AG04450 (cell line): ENCODE results near the gene DCXR. TPM values are rescaled to one million over a fixed set of nuclear protein-coding genes. Genes with fewer than 3 reads are reported as not detected.

Experiments used
- CTCF ChIA-PET: fragments of 300-600, 350-600 bp; formaldehyde crosslinking; extraction: SDS; loops from one replicate; lab custom pipeline; 2022; ENCODE audit warnings: antibody characterized with exemption, inconsistent platforms; lab: Charles Lee
- POLR2A ChIA-PET: fragments of 350-600 bp; formaldehyde crosslinking; extraction: SDS; loops from one replicate; lab custom pipeline; 2021; ENCODE audit warnings: antibody characterized with exemption, inconsistent platforms; lab: Yijun Ruan, JAX
- DNase-seq: peaks from one replicate; pipeline ENCODE4 v3.0.0-alpha.2; 2011; ENCODE audit warnings: low read depth, low spot score
- H3K27ac ChIP-seq: one replicate; pipeline ENCODE4 v1.5.1; 2012; ENCODE audit warnings: low read depth, low read length, control low read depth
- H3K27me3 ChIP-seq: one replicate; pipeline ENCODE4 v1.6.0; 2012; ENCODE audit warnings: low read length; ENCODE audit not compliant: control insufficient read depth, insufficient read depth
- H3K4me3 ChIP-seq: 2 replicates; pipeline ENCODE4 v1.5.1; 2011; ENCODE audit warnings: mild to moderate bottlenecking, low read depth, low read length, control low read depth
- H3K9me3 ChIP-seq: 2 replicates; pipeline ENCODE4 v1.5.1; 2012; ENCODE audit warnings: low read length; ENCODE audit not compliant: control insufficient read depth, insufficient read depth
- polyA plus RNA-seq: library from polyadenylated mRNA; depleted of rRNA; stranded (reverse); fragments of >200 nt; gene quantifications from 2 replicates; pipeline ENCODE4 v1.2.3, GENCODE V29; 2011
- TF ChIP-seq, protein P1 (sequence below): IDR thresholded peaks from 2 replicates; pipeline ENCODE4 v1.5.1; 2011; ENCODE audit warnings: low read depth, low read length, control low read depth, inconsistent platforms

DCXR gene
- polyA plus RNA-seq, 1 experiment = 35.5 TPM

- POLR2A ChIA-PET = no interaction called here
- no peak for DNase-seq
Measured at GRCh38 chr17:82017612-82018151, 19.8 kb downstream of the DCXR start.

GRCh38 chr17:82016875-82017459 lies 20.5 kb downstream of the DCXR start:
- Histone ChIP-seq H3K9me3 (no peaks in the 10 kb centered on the region; the same call in 1 of the 2 replicates), H3K27me3 (no peaks in the 10 kb centered on the region), H3K4me3 (no peak overlapping the region), H3K27ac (no peak overlapping the region)
- POLR2A ChIA-PET = interaction anchor here (0.7 kb wide), 1 partner anchor 38 kb away, joined by 4 read pairs; no protein-coding TSS in a partner anchor
- no peak for DNase-seq
- TF ChIP-seq, protein P1, sequence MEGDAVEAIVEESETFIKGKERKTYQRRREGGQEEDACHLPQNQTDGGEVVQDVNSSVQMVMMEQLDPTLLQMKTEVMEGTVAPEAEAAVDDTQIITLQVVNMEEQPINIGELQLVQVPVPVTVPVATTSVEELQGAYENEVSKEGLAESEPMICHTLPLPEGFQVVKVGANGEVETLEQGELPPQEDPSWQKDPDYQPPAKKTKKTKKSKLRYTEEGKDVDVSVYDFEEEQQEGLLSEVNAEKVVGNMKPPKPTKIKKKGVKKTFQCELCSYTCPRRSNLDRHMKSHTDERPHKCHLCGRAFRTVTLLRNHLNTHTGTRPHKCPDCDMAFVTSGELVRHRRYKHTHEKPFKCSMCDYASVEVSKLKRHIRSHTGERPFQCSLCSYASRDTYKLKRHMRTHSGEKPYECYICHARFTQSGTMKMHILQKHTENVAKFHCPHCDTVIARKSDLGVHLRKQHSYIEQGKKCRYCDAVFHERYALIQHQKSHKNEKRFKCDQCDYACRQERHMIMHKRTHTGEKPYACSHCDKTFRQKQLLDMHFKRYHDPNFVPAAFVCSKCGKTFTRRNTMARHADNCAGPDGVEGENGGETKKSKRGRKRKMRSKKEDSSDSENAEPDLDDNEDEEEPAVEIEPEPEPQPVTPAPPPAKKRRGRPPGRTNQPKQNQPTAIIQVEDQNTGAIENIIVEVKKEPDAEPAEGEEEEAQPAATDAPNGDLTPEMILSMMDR = no peak
- CTCF ChIA-PET = no interaction called here

More at GRCh38 chr17:82017612-82018151, 19.8 kb downstream of the DCXR start:
- TF ChIP-seq, protein P1 = no peak
- H3K9me3 ChIP-seq = no peaks in the 10 kb centered on the region; the same call in 1 of the 2 replicates
- CTCF ChIA-PET = no interaction called here
- no peaks in the 10 kb centered on the region for H3K27me3 ChIP-seq
- H3K27ac ChIP-seq = no peak overlapping the region
- no peak overlapping the region for H3K4me3 ChIP-seq

- Histone ChIP-seq H3K27ac (no peak overlapping the region), H3K27me3 (no peaks in the 10 kb centered on the region), H3K4me3 (no peak overlapping the region), H3K9me3 (no peaks in the 10 kb centered on the region; the same call in 1 of the 2 replicates)
- TF ChIP-seq, protein P1 = no peak
- no peak for DNase-seq
- ChIA-PET POLR2A (interaction anchor here (0.7 kb wide), 1 partner anchor 37 kb away, joined by 4 read pairs; no protein-coding TSS in a partner anchor), CTCF (no interaction called here)
Measured at GRCh38 chr17:82016061-82016874, 21.2 kb downstream of the DCXR start.

DNA sequence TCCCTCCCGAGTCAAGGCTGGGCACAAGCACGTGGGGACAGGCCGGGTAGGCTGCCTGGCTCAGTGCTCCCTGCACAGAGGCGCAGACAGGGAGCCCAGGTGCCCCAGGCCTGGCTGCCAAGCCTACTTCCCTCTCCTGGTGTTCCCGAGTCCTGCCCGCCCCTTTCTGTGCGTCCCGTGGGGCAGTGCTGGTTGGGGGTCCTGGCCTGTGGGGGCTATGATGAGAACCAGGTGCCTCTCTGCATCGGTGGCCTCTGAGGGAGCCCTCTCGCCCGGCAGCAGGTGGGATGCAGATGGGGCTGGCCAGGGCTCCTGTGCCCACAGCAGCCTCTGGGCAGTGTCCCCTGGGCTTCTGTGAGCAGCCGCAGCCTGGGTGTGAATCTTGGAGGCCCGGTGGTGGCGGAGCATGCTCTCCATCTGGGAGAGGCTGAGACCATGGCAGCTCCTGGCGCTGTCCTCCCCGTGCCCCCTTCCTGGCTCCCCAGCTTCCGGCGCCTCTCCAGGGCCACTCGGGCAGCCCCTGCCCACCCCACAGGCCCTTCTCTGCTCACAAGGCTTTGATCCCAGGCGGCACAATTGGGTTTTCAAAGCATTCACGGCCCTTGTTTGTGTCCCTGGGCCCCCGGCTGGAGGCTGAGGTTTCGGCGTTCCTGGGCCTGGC lies 22.1 kb downstream of the DCXR start:
- Histone ChIP-seq H3K4me3 (no peak overlapping the region), H3K9me3 (no peaks in the 10 kb centered on the region; the same call in 1 of the 2 replicates), H3K27ac (no peak overlapping the region), H3K27me3 (no peaks in the 10 kb centered on the region)
- TF ChIP-seq, protein P1 = no peak
- POLR2A ChIA-PET = interaction anchor here (0.6 kb wide), 1 partner anchor 25 kb away, joined by 3 read pairs; no protein-coding TSS in a partner anchor
- CTCF ChIA-PET = no interaction called here
- DNase-seq = no peak
